Activated CD8-positive, alpha-beta memory T cell treated with anti-CD3 and anti-CD28 coated beads, Interleukin-2, amount 50 U/mL, for 24 hours (primary cell): Measurements from ENCODE around the gene CTNNBIP1.
"Not testable (repeated sequence)": the region's sequence is repeated elsewhere in the genome, so short reads cannot be mapped to it uniquely, and the experiment has no call there.

Source experiments
- DNase-seq: peaks from one replicate; pipeline ENCODE4 v3.0.0-alpha.2; 2020; ENCODE audit errors: extremely low read depth

Gene CTNNBIP1

GRCh38 chr1:9805006-9805508 lies 105.0 kb downstream of the CTNNBIP1 start:
- no peak for DNase-seq

GRCh38 chr1:9803003-9803918 lies 106.8 kb downstream of the CTNNBIP1 start:
- not testable (repeated sequence) for DNase-seq

GRCh38 chr1:9801909-9802308 lies 108.2 kb downstream of the CTNNBIP1 start:
- no peak for DNase-seq
